Trophoblast cell (in vitro differentiated cells and primary cell): ENCODE measurements around the gene NECTIN4.
A peak's percentile ranks its signal among the peaks of the same experiment; 100 is the strongest.
"Not testable (repeated sequence)": the region's sequence is repeated elsewhere in the genome, so short reads cannot be mapped to it uniquely, and the experiment has no call there.

ENCODE experiments used
- DNase-seq, 2 donors: peaks; one replicate each; pipeline ENCODE4 v3.0.0-alpha.2; 2016
- H2AFZ ChIP-seq: 2 replicates; pipeline ENCODE4 v1.6.1; 2013; ENCODE audit warnings: low read length, moderate library complexity, mild to moderate bottlenecking; ENCODE audit not compliant: insufficient read depth, poor library complexity
- H2AK5ac ChIP-seq: 2 replicates; pipeline ENCODE4 v1.6.1; 2013; ENCODE audit warnings: mild to moderate bottlenecking, low read length
- H2BK120ac ChIP-seq: 2 replicates; pipeline ENCODE4 v1.6.1; 2013; ENCODE audit warnings: low read length, mild to moderate bottlenecking, moderate library complexity; ENCODE audit not compliant: insufficient read depth, poor library complexity
- H2BK12ac ChIP-seq: 2 replicates; pipeline ENCODE4 v1.6.1; 2013; ENCODE audit warnings: mild to moderate bottlenecking, low read length, moderate library complexity
- H2BK5ac ChIP-seq: 2 replicates; pipeline ENCODE4 v1.6.1; 2013; ENCODE audit warnings: low read length, low read depth, moderate library complexity, mild to moderate bottlenecking; ENCODE audit not compliant: poor library complexity
- H3K14ac ChIP-seq: 2 replicates; pipeline ENCODE4 v1.6.1; 2013; ENCODE audit warnings: mild to moderate bottlenecking, low read length
- H3K18ac ChIP-seq: 2 replicates; pipeline ENCODE4 v1.6.1; 2013; ENCODE audit warnings: mild to moderate bottlenecking, low read length
- H3K23ac ChIP-seq: 2 replicates; pipeline ENCODE4 v1.6.1; 2013; ENCODE audit warnings: low read length
- H3K27ac ChIP-seq: 2 replicates; pipeline ENCODE4 v1.5.1; 2013; ENCODE audit warnings: low read depth, mild to moderate bottlenecking, inconsistent platforms, low read length, moderate library complexity
- H3K27me3 ChIP-seq: 2 replicates; pipeline ENCODE4 v1.6.1; 2013; ENCODE audit warnings: inconsistent platforms, mild to moderate bottlenecking, low read length, moderate library complexity; ENCODE audit not compliant: insufficient read depth
- H3K36me3 ChIP-seq, 2 experiments: 1 replicate in 1 of 2; 2 replicates in 1 of 2; pipeline ENCODE4 v1.6.1; 2013; ENCODE audit warnings: low read length in 2 of 2, mild to moderate bottlenecking in 2 of 2, moderate library complexity in 1 of 2; ENCODE audit not compliant: insufficient read depth in 2 of 2, control insufficient read depth in 1 of 2
- H3K4ac ChIP-seq: 2 replicates; pipeline ENCODE4 v1.6.1; 2013; ENCODE audit warnings: low read depth, mild to moderate bottlenecking, low read length, moderate library complexity
- H3K4me1 ChIP-seq, 2 experiments: 1 replicate in 1 of 2; 2 replicates in 1 of 2; pipeline ENCODE4 v1.6.1; 2013; ENCODE audit warnings: low read length in 2 of 2, mild to moderate bottlenecking in 2 of 2, moderate library complexity in 1 of 2; ENCODE audit not compliant: insufficient read depth in 2 of 2, control insufficient read depth in 1 of 2
- H3K4me2 ChIP-seq: 2 replicates; pipeline ENCODE4 v1.6.1; 2013; ENCODE audit warnings: inconsistent platforms, mild to moderate bottlenecking, low read length, moderate library complexity
- H3K4me3 ChIP-seq: 2 replicates; pipeline ENCODE4 v1.5.1; 2013; ENCODE audit warnings: mild to moderate bottlenecking, low read depth, low read length, inconsistent platforms
- H3K79me1 ChIP-seq: one replicate; pipeline ENCODE4 v1.6.1; 2013; ENCODE audit warnings: low read length
- H3K79me2 ChIP-seq: 2 replicates; pipeline ENCODE4 v1.6.1; 2013; ENCODE audit warnings: low read length, mild to moderate bottlenecking; ENCODE audit not compliant: control insufficient read depth, insufficient read depth, poor library complexity
- H3K9ac ChIP-seq: 2 replicates; pipeline ENCODE4 v1.6.1; 2013; ENCODE audit warnings: mild to moderate bottlenecking, low read length
- H3K9me3 ChIP-seq: 2 replicates; pipeline ENCODE4 v1.6.1; 2013; ENCODE audit warnings: low read depth, mild to moderate bottlenecking, control low read depth, inconsistent platforms, low read length; ENCODE audit not compliant: insufficient read depth
- H4K12ac ChIP-seq: 2 replicates; pipeline ENCODE4 v1.6.1; 2013; ENCODE audit warnings: low read depth, mild to moderate bottlenecking, low read length, moderate library complexity
- H4K8ac ChIP-seq: 2 replicates; pipeline ENCODE4 v1.6.1; 2013; ENCODE audit warnings: low read depth, mild to moderate bottlenecking, low read length, moderate library complexity
- H4K91ac ChIP-seq: one replicate; pipeline ENCODE4 v1.6.1; 2013; ENCODE audit warnings: low read depth, mild to moderate bottlenecking, low read length, moderate library complexity
- WGBS: extraction: QIAGEN DNeasy Blood & Tissue Kit; methylation state at CpG from one replicate; pipeline ENCODE4 v1.1.7; 2013; ENCODE audit warnings: missing lambda C conversion rate; ENCODE audit not compliant: insufficient read length, insufficient coverage; ENCODE audit errors: extremely low coverage; 5-methylcytosine and 5-hydroxymethylcytosine counted together

The NECTIN4 gene

DNA sequence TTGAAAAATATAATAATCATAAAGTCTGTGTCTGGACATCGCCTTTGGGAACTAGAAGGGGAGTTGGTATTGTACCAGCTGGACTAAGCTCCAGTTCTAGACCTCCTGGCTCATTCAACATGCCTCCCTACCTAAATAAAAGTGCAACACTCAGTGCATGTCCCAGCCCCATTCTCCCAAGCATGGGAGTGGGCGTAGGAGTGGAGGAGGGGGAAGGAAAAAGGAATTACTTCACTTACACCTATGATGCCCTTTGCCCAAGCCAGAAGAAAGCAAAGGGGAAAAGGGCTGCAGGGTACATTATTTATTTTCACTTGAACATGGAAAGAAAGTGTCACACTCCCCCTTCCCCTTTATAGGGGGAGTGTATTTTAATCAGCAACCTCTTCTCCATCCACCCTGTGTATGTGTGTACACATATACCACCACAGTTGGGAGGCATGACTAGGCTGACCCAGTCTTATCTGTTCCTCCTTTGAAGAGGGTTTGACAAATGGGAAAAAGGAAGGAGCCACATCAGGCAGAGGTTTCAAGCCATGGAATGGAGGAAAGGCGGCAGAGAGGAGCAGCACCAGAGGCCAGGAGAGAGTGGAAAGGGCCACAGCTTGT is 31.8 kb upstream of the NECTIN4 start:
- Histone ChIP-seq H3K4me1 (peaks cover 9 to 11% of the 10 kb centered on the region in 2 experiments), H3K27ac (no peak overlapping the region), H3K18ac (no peak overlapping the region), H4K8ac (no peak overlapping the region), H3K79me2 (peaks cover 9% of the 10 kb centered on the region), H3K4me2 (no peak overlapping the region), H3K27me3 (no peaks in the 10 kb centered on the region), H2BK120ac (no peak overlapping the region), H4K91ac (no peak overlapping the region), H3K4ac (no peak overlapping the region), H2AFZ (no peak overlapping the region), H2AK5ac (no peak overlapping the region), H3K14ac (no peak overlapping the region), H3K9me3 (peaks cover 2% of the 10 kb centered on the region), H3K23ac (no peak overlapping the region), H2BK12ac (no peak overlapping the region), H3K36me3 (peaks cover 30 to 47% of the 10 kb centered on the region in 2 experiments), H3K79me1 (peaks cover 5% of the 10 kb centered on the region), H3K9ac (no peak overlapping the region), H3K4me3 (no peak overlapping the region), H2BK5ac (no peak overlapping the region), H4K12ac (no peak overlapping the region)
- whole genome bisulfite sequencing: no CpG with 5 or more reads among the region's 3 CpGs
- no peak for DNase-seq

DNA sequence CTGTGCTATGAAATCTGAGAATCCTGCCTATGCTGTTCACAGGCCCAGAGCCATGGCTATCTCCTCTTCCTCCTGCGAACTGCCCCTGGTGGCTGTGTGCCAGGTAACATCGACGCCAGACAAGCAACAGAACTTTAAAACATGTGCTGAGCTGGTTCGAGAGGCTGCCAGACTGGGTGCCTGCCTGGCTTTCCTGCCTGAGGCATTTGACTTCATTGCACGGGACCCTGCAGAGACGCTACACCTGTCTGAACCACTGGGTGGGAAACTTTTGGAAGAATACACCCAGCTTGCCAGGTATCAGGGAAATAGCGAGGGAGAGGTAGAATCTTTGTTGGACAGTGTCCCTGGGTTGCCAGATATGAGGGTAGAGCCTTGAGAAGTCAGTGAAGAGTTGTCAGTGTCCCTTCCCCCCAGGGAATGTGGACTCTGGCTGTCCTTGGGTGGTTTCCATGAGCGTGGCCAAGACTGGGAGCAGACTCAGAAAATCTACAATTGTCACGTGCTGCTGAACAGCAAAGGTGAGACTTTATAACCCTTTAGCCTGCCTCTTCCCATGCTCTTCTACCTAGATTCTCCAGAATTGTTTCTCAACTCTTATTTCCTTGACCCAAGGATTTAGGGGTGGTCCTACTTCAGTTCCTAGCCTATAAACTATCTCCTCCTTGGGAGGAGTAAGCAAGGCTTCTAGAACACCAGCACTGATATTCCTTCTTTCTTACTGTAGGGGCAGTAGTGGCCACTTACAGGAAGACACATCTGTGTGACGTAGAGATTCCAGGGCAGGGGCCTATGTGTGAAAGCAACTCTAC is 29.9 kb upstream of the NECTIN4 start:
- Histone ChIP-seq H3K27me3 (no peaks in the 10 kb centered on the region), H4K8ac (no peak overlapping the region), H3K23ac (no peak overlapping the region), H2BK120ac (no peak overlapping the region), H3K18ac (no peak overlapping the region), H3K4ac (no peak overlapping the region), H2AFZ (peak overlapping the region; percentile 32), H3K4me1 (peaks cover 9 to 11% of the 10 kb centered on the region in 2 experiments), H3K4me2 (peak overlapping the region; percentile 66), H2BK12ac (no peak overlapping the region), H3K79me2 (peaks cover 10% of the 10 kb centered on the region), H4K12ac (peak overlapping the region; percentile 45), H4K91ac (peak overlapping the region; percentile 22), H3K9me3 (peaks cover 2% of the 10 kb centered on the region), H3K79me1 (peaks cover 5% of the 10 kb centered on the region), H3K27ac (peak overlapping the region; percentile 26), H3K36me3 (peaks cover 27 to 37% of the 10 kb centered on the region in 2 experiments), H3K4me3 (no peak overlapping the region), H3K9ac (no peak overlapping the region), H2AK5ac (peak overlapping the region; percentile 28), H3K14ac (peak overlapping the region; percentile 33), H2BK5ac (peak overlapping the region; percentile 1)
- no CpG with 5 or more reads among the region's 10 CpGs for WGBS
- peak; percentile 93 for DNase-seq

DNA sequence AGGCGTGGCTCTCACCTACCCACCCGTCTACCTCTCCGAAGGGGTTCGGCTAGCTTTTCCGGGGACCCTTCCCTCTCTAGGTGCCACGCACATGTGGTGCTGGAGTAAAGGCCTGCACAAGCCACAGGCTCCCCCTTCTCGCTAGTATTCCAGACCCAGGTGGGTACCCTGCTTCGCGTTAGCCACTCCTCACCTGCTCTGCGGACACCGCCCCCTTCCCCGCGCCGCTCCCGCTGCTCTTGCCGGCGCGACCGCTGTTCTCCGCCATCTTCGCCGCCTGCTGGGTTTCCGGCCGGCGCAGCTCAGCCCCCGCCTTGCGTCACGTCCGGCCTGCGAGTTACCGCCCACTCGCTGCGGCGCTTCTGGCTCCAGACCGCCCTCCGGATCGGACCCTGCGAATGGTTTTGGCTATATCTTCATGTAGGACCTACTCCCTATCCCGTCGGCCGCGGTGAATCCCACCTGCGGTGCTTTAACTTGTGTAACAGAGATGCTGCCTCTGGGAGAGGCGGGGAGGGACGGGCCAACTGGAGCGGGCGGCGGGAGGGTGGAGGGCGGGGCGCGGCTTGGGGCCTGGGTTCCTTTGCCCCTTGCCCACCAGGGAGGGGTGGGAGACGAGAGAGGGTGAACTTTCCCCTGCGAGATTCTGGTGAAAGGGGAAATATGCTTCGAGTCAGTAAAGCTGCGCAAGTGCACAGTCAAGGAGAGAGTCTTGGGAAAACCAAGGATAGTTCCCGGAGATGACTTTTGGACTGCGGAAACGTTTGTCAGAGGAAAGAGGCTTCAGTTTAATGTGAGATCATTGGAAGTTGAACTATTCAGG is 28.6 kb upstream of the NECTIN4 start, which contains the start of the genes NIT1 and PFDN2:
TSS of gene NIT1 (plus strand) at position 347 of the 823 bp plus-strand sequence. CDS start at position 419, 72 bp downstream.
TSS of gene PFDN2 (minus strand) at position 279 of the 823 bp plus-strand sequence. CDS start at position 268, 11 bp downstream.
- peak; percentile 89 to 92 for DNase-seq
- Histone ChIP-seq H3K36me3 (peaks cover 19 to 27% of the 10 kb centered on the region in 2 experiments), H2AK5ac (peak within 1 kb of the TSS; percentile 74), H2AFZ (peak within 1 kb of the TSS; percentile 61), H3K4me3 (peak within 1 kb of the TSS; percentile 95), H3K79me2 (peaks cover 10% of the 10 kb centered on the region), H3K27me3 (no peaks in the 10 kb centered on the region), H3K23ac (no peak within 1 kb of the TSS), H3K4me1 (peaks cover 9 to 11% of the 10 kb centered on the region in 2 experiments), H3K4me2 (peak within 1 kb of the TSS; percentile 77), H4K12ac (peak within 1 kb of the TSS; percentile 45), H2BK5ac (peak within 1 kb of the TSS; percentile 29), H2BK120ac (peak within 1 kb of the TSS; percentile 5), H3K79me1 (peaks cover 5% of the 10 kb centered on the region), H4K91ac (peak within 1 kb of the TSS; percentile 45), H4K8ac (peak within 1 kb of the TSS; percentile 67), H3K4ac (peak within 1 kb of the TSS; percentile 32), H2BK12ac (peak within 1 kb of the TSS; percentile 14), H3K9me3 (peaks cover 2% of the 10 kb centered on the region), H3K14ac (peak within 1 kb of the TSS; percentile 33), H3K9ac (peak within 1 kb of the TSS; percentile 90), H3K18ac (peak within 1 kb of the TSS; percentile 8), H3K27ac (peak within 1 kb of the TSS; percentile 90)
- WGBS: no CpG with 5 or more reads among the region's 58 CpGs

DNA sequence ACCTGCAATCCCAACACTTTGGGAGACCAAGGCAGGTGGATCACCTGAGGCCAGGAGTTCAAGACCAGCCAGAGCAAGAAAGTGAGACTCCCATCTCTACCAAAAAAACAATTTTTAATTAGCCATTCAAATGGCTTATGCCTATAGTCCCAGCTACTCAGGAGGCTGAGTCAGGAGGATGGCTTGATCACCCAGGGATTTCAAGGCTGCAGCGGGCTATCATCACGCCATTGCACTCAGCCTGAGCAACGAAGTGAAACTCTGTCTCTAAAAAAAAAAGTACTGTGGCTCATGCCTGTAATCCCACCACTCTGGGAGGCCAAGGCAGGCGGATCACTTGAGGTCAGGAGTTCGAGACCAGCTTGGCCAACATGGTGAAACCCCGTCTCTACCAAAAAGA is 26.6 kb upstream of the NECTIN4 start:
- peaks cover 9 to 11% of the 10 kb centered on the region in 2 experiments for H3K4me1 ChIP-seq
- peaks cover 10% of the 10 kb centered on the region for H3K79me2 ChIP-seq
- not testable (repeated sequence) for H3K23ac ChIP-seq, H3K4me3 ChIP-seq, H2AK5ac ChIP-seq, DNase-seq, H4K8ac ChIP-seq, H3K9me3 ChIP-seq, H2BK5ac ChIP-seq, H4K12ac ChIP-seq, H2AFZ ChIP-seq, H2BK120ac ChIP-seq, H2BK12ac ChIP-seq, H3K9ac ChIP-seq, H3K18ac ChIP-seq, H3K79me1 ChIP-seq, H3K4me2 ChIP-seq, H4K91ac ChIP-seq, H3K27ac ChIP-seq, H3K27me3 ChIP-seq, H3K14ac ChIP-seq
- H3K4ac ChIP-seq: peak overlapping the region; percentile 17
- peaks cover 9 to 11% of the 10 kb centered on the region in 2 experiments for H3K36me3 ChIP-seq
- WGBS: no CpG with 5 or more reads among the region's 6 CpGs
